Duodenal mucosa (tissue), 2 donors: Measurements from ENCODE around the gene CRLF3.
"Not testable (repeated sequence)": the region's sequence is repeated elsewhere in the genome, so short reads cannot be mapped to it uniquely, and the experiment has no call there.

ENCODE experiments used
- H3K27ac ChIP-seq: one replicate; pipeline ENCODE4 v1.7.0; 2013; ENCODE audit warnings: low read depth, low read length
- H3K27me3 ChIP-seq, 2 donors: one replicate each; pipeline ENCODE4 v1.7.0; 2013; ENCODE audit warnings: low read length in 2 of 2, control low read depth in 1 of 2; ENCODE audit not compliant: insufficient read depth in 2 of 2, control insufficient read depth in 1 of 2
- H3K36me3 ChIP-seq, 2 donors: one replicate each; pipeline ENCODE4 v1.7.0; 2013; ENCODE audit warnings: low read length in 2 of 2, control low read depth in 1 of 2; ENCODE audit not compliant: insufficient read depth in 2 of 2, control insufficient read depth in 1 of 2
- H3K4me1 ChIP-seq, 2 donors: one replicate each; pipeline ENCODE4 v1.7.0; 2013; ENCODE audit warnings: low read length in 2 of 2, control low read depth in 1 of 2; ENCODE audit not compliant: insufficient read depth in 2 of 2, control insufficient read depth in 1 of 2
- H3K4me3 ChIP-seq, 2 donors: one replicate each; pipeline ENCODE4 v1.7.0; 2013; ENCODE audit warnings: low read length in 2 of 2, low read depth in 1 of 2
- H3K9ac ChIP-seq, 2 donors: one replicate each; pipeline ENCODE4 v1.7.0; 2013; ENCODE audit warnings: low read length in 2 of 2, low read depth in 1 of 2
- H3K9me3 ChIP-seq, 2 donors: one replicate each; pipeline ENCODE4 v1.7.0; 2013; ENCODE audit warnings: low read length in 2 of 2, control low read depth in 1 of 2; ENCODE audit not compliant: control insufficient read depth in 1 of 2

Gene CRLF3

DNA sequence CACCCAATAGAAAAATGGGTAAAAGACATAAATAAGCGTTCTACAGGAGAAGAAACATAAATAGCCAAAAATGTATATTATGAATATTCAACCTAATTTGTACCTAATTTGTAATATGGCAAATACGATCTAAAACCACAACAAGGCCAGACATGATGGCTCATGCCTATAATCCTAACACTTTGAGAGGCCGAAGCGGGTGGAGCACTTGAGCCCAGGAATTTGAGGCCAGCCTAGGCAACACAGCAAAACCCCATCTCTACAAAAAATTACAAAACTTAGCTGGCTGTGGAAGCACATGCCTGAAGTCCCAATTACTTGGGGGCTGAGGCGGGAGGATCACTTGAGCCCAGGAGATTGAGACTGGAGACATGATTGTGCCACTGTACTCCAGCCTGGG is 30.1 kb downstream of the CRLF3 start:
- no peak overlapping the region for H3K9ac ChIP-seq
- H3K36me3 ChIP-seq = peaks cover 10 to 43% of the 10 kb centered on the region in 2 donors
- no peak overlapping the region for H3K27ac ChIP-seq
- H3K4me1 ChIP-seq = peaks cover 4 to 9% of the 10 kb centered on the region in 2 donors
- H3K4me3 ChIP-seq = no peak overlapping the region
- no peaks in the 10 kb centered on the region for H3K9me3 ChIP-seq
- H3K27me3 ChIP-seq = no peaks in the 10 kb centered on the region

- H3K27me3 ChIP-seq = no peaks in the 10 kb centered on the region
- H3K27ac ChIP-seq = no peak overlapping the region
- H3K4me1 ChIP-seq = peaks cover 4 to 11% of the 10 kb centered on the region in 2 donors
- H3K9me3 ChIP-seq = no peaks in the 10 kb centered on the region
- H3K9ac ChIP-seq = no peak overlapping the region
- H3K36me3 ChIP-seq = peaks cover 10 to 47% of the 10 kb centered on the region in 2 donors
- H3K4me3 ChIP-seq = no peak overlapping the region
Observed at GRCh38 chr17:30793282-30793977, 31.1 kb downstream of the CRLF3 start.

DNA sequence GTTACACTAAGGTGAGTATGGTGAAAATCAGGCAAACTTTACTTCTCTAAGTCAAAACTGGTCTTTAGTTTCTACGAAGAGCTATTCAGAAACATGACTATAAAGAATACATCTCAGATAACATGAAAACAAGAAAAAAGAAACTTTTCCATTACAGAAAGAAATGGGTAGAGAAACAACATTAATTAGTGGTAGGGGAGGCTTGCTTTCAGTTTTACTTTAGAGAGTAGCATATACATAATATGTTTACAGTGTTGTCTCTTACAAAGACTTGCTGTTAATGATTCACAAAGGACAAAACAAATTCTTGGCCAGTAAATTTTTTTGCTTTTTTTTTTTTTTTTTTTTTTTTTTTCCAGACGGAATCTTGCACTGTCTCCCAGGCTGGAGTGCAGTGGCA is 34.2 kb downstream of the CRLF3 start:
- Histone ChIP-seq H3K9me3 (no peaks in the 10 kb centered on the region), H3K27ac (no peak overlapping the region), H3K4me1 (peaks cover 4 to 11% of the 10 kb centered on the region in 2 donors), H3K9ac (no peak overlapping the region), H3K27me3 (no peaks in the 10 kb centered on the region), H3K4me3 (peak overlapping the region in 1 of 2 donors; percentile 35), H3K36me3 (peaks cover 4 to 44% of the 10 kb centered on the region in 2 donors)

DNA sequence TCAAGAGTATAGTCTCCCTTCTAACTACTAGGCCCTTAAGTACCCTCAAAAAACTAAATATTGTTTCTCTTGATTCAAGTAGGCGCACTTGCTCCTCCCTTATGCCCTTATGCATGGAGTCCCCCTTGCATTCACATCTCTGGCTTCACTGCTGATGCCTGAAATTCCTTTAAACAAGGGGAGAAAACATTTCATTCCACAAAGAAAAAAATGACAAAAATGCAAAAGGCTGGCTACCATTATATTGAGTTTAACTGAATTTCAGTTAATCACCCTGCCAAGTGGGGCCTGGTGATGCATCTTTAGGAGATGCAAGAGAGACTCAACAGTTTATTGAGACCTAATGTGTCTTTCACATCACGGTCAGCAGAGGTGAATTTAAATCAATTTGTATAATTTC is 35.6 kb downstream of the CRLF3 start:
- H3K27me3 ChIP-seq = no peaks in the 10 kb centered on the region
- H3K36me3 ChIP-seq = peaks cover 4 to 41% of the 10 kb centered on the region in 2 donors
- no peaks in the 10 kb centered on the region for H3K9me3 ChIP-seq
- peaks cover 4 to 11% of the 10 kb centered on the region in 2 donors for H3K4me1 ChIP-seq
- H3K4me3 ChIP-seq = no peak overlapping the region
- H3K9ac ChIP-seq = no peak overlapping the region
- no peak overlapping the region for H3K27ac ChIP-seq

- no peak overlapping the region for H3K9ac ChIP-seq
- H3K9me3 ChIP-seq = no peaks in the 10 kb centered on the region
- no peaks in the 10 kb centered on the region for H3K4me1 ChIP-seq
- H3K27me3 ChIP-seq = no peaks in the 10 kb centered on the region
- H3K36me3 ChIP-seq = peaks cover 0 to 32% of the 10 kb centered on the region in 2 donors
- no peak overlapping the region for H3K4me3 ChIP-seq
- H3K27ac ChIP-seq = no peak overlapping the region
Observed at GRCh38 chr17:30782206-30782605, 42.3 kb downstream of the CRLF3 start.

DNA sequence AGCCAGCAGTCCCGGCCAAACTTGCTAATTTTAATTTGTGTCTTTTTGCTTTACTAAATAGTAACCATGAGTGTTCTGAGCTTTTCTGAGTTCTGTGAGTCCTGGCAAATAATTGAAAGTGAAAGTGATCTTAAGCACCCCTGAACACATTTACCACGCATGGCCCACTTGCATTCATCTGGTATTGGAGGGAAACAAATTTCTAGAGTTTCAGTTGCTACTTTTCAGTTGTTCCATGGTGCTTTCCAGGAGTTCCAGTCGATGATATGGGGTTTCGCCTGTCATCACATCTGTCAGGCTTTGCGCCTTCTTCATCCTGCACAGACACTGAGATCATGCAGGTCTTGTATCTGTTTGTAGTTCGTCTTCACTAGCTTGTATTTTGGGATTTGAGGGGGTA is 44.1 kb downstream of the CRLF3 start:
- Histone ChIP-seq H3K27me3 (no peaks in the 10 kb centered on the region), H3K9me3 (no peaks in the 10 kb centered on the region), H3K4me1 (no peaks in the 10 kb centered on the region), H3K36me3 (peaks cover 0 to 25% of the 10 kb centered on the region in 2 donors), H3K9ac (no peak overlapping the region), H3K4me3 (no peak overlapping the region), H3K27ac (no peak overlapping the region)

- not testable (repeated sequence) for H3K27me3 ChIP-seq, H3K4me1 ChIP-seq, H3K9ac ChIP-seq, H3K9me3 ChIP-seq, H3K27ac ChIP-seq, H3K4me3 ChIP-seq
- peaks cover 0 to 14% of the 10 kb centered on the region in 2 donors for H3K36me3 ChIP-seq
Observed at GRCh38 chr17:30768771-30769170, 55.7 kb downstream of the CRLF3 start.

DNA sequence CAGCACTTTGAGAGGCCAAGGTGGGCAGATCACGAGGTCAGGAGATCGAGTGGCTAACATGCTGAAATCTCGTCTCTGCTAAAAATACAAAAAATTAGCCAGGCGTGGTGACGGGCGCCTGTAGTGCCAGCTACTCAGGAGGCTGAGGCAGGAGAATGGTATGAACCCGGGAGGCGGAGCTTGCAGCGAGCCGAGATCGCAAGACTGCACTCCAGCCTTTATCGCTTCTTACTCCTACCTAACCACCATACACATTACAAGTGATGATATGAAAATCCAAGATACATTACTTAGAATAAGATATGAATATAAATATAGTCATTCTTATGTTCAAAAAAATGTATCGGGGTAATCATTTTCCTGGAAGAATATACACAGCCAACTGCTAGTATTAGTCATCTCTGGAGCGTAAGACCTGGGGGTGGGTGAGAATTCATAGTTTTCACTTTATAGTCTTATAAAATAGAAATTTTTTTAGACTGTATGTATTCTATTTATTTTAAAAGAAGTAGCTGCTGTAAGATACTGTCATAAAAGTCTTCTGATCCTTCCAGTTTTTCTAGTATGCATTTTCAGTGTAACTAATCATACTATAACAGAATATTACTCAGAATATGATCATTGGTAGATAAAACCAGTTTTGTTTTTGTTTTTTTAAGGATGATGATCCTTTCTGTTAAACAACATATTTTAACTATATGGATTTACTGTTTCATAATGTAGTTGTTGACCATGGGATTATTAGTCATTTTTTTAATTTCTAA is 56.7 kb downstream of the CRLF3 start:
- H3K27ac ChIP-seq, H3K4me3 ChIP-seq, H3K9me3 ChIP-seq, H3K9ac ChIP-seq, H3K27me3 ChIP-seq, H3K4me1 ChIP-seq: not testable (repeated sequence)
- H3K36me3 ChIP-seq = peaks cover 0 to 13% of the 10 kb centered on the region in 2 donors

DNA sequence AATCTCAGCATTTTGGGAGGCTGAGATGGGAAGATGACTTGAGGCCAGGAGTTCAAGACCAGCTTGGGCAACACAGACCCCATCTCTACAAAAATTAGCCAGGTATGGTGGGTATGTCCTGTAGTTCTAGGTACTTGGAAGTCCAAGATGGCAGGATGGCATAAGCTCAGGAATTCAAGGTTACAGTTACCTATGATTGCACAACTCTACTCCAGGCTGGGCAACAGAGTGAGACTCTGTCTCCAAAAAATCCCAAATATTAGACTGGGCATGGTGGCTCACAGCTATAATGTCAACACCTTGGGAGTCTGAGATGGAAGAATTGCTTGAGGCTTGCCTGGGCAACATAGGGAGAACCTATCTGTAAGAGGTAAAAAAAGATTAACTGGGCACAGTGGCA is 63.4 kb downstream of the CRLF3 start:
- Histone ChIP-seq H3K36me3 (peaks cover 0 to 11% of the 10 kb centered on the region in 2 donors), H3K27ac (no peak overlapping the region), H3K4me3 (no peak overlapping the region), H3K4me1 (no peaks in the 10 kb centered on the region), H3K9me3 (no peaks in the 10 kb centered on the region), H3K9ac (no peak overlapping the region), H3K27me3 (no peaks in the 10 kb centered on the region)

- not testable (repeated sequence) for H3K4me1 ChIP-seq, H3K4me3 ChIP-seq, H3K9ac ChIP-seq, H3K9me3 ChIP-seq, H3K27me3 ChIP-seq, H3K27ac ChIP-seq
- H3K36me3 ChIP-seq = peaks cover 0 to 15% of the 10 kb centered on the region in 2 donors
Observed at GRCh38 chr17:30753291-30753690, 71.2 kb downstream of the CRLF3 start.
